HEK293T (cell line): ENCODE measurements around the gene SP100.

Experiments
- FOXA1 ChIP-seq: fragments of 450-650 bp; IDR thresholded peaks from 2 replicates; pipeline ENCODE4 v1.6.1; 2016; ENCODE audit warnings: mild to moderate bottlenecking
- L3MBTL2 ChIP-seq: fragments of 450-650 bp; conservative IDR thresholded peaks from 2 replicates; pipeline ENCODE4 v1.6.1; 2016; ENCODE audit warnings: mild to moderate bottlenecking

- no peak for TF ChIP-seq FOXA1
- no peak for TF ChIP-seq L3MBTL2
Measured at GRCh38 chr2:230459216-230459615, 43.2 kb downstream of the SP100 start.
